Skin epidermis (tissue), 12 donors: ENCODE measurements around the gene KANSL1L.

Experiments
- H3K27ac ChIP-seq, 21 experiments: fragments of 200-600 bp; sonication (generic) in 11 of 21; one replicate each; pipeline ENCODE4 v1.5.0; 2020; ENCODE audit warnings: mild to moderate bottlenecking in 3 of 21, inconsistent platforms in 2 of 21, moderate library complexity in 2 of 21
- H3K4me3 ChIP-seq, 7 experiments: fragments of 200-600 bp; sonication (generic) in 2 of 7; one replicate each; pipeline ENCODE4 v1.5.0; 2020; ENCODE audit warnings: inconsistent platforms in 2 of 7, mild to moderate bottlenecking in 2 of 7, moderate library complexity in 1 of 7

KANSL1L gene

GRCh38 chr2:210099940-210100339 lies 71.3 kb downstream of the KANSL1L start:
- Histone ChIP-seq H3K27ac (no peak overlapping the region), H3K4me3 (no peak overlapping the region)

GRCh38 chr2:210094787-210095186 lies 76.4 kb downstream of the KANSL1L start:
- Histone ChIP-seq H3K4me3 (no peak overlapping the region), H3K27ac (no peak overlapping the region)

GRCh38 chr2:210092791-210093190 lies 78.4 kb downstream of the KANSL1L start:
- Histone ChIP-seq H3K4me3 (no peak overlapping the region), H3K27ac (no peak overlapping the region)

- H3K27ac ChIP-seq: no peak overlapping the region
Measured at GRCh38 chr2:210086930-210087329, 84.3 kb downstream of the KANSL1L start.

GRCh38 chr2:210086292-210086691 lies 84.9 kb downstream of the KANSL1L start:
- Histone ChIP-seq H3K4me3 (no peak overlapping the region), H3K27ac (no peak overlapping the region)

More at GRCh38 chr2:210086930-210087329, 84.3 kb downstream of the KANSL1L start:
- no peak overlapping the region for H3K4me3 ChIP-seq

GRCh38 chr2:210072922-210073509 lies 98.2 kb downstream of the KANSL1L start:
- Histone ChIP-seq H3K4me3 (no peak overlapping the region), H3K27ac (no peak overlapping the region)

GRCh38 chr2:210072493-210072892 lies 98.7 kb downstream of the KANSL1L start:
- Histone ChIP-seq H3K27ac (no peak overlapping the region), H3K4me3 (no peak overlapping the region)

- Histone ChIP-seq H3K27ac (no peak overlapping the region), H3K4me3 (no peak overlapping the region)
Measured at GRCh38 chr2:210063306-210063705, 107.9 kb downstream of the KANSL1L start.

- H3K27ac ChIP-seq: no peak overlapping the region
Measured at GRCh38 chr2:210055825-210056224, 115.4 kb downstream of the KANSL1L start.

GRCh38 chr2:210054696-210055095 lies 116.5 kb downstream of the KANSL1L start:
- H3K27ac ChIP-seq: no peak overlapping the region

More at GRCh38 chr2:210055825-210056224, 115.4 kb downstream of the KANSL1L start:
- H3K4me3 ChIP-seq: no peak overlapping the region

GRCh38 chr2:210050885-210051284 lies 120.3 kb downstream of the KANSL1L start:
- Histone ChIP-seq H3K4me3 (no peak overlapping the region), H3K27ac (no peak overlapping the region)

More at GRCh38 chr2:210054696-210055095, 116.5 kb downstream of the KANSL1L start:
- no peak overlapping the region for H3K4me3 ChIP-seq

- H3K27ac ChIP-seq: no peak overlapping the region
- no peak overlapping the region for H3K4me3 ChIP-seq
Measured at GRCh38 chr2:210049831-210050230, 121.4 kb downstream of the KANSL1L start.

GRCh38 chr2:210046851-210047500 lies 124.2 kb downstream of the KANSL1L start:
- H3K27ac ChIP-seq: no peak overlapping the region

GRCh38 chr2:210038078-210038477 lies 133.1 kb downstream of the KANSL1L start:
- Histone ChIP-seq H3K27ac (no peak overlapping the region), H3K4me3 (no peak overlapping the region)

More at GRCh38 chr2:210046851-210047500, 124.2 kb downstream of the KANSL1L start:
- H3K4me3 ChIP-seq: no peak overlapping the region

- Histone ChIP-seq H3K4me3 (no peak overlapping the region), H3K27ac (no peak overlapping the region)
Measured at GRCh38 chr2:210035679-210036078, 135.5 kb downstream of the KANSL1L start.

GRCh38 chr2:210034087-210034683 lies 137.0 kb downstream of the KANSL1L start:
- Histone ChIP-seq H3K4me3 (no peak overlapping the region), H3K27ac (no peak overlapping the region)

- Histone ChIP-seq H3K4me3 (no peak overlapping the region), H3K27ac (no peak overlapping the region)
Measured at GRCh38 chr2:210028178-210028577, 143.0 kb downstream of the KANSL1L start.

GRCh38 chr2:210027608-210028007 lies 143.6 kb downstream of the KANSL1L start:
- H3K4me3 ChIP-seq: no peak overlapping the region
- H3K27ac ChIP-seq: no peak overlapping the region

GRCh38 chr2:210022824-210023223 lies 148.4 kb downstream of the KANSL1L start:
- no peak overlapping the region for H3K27ac ChIP-seq
- no peak overlapping the region for H3K4me3 ChIP-seq

- no peak overlapping the region for H3K27ac ChIP-seq
- H3K4me3 ChIP-seq: no peak overlapping the region
Measured at GRCh38 chr2:210020138-210020537, 151.1 kb downstream of the KANSL1L start.

- Histone ChIP-seq H3K4me3 (no peak overlapping the region), H3K27ac (no peak overlapping the region)
Measured at GRCh38 chr2:210009896-210010295, 161.3 kb downstream of the KANSL1L start.
